Stromal cell of bone marrow (primary cell): ENCODE data around the gene LRP1B.
A peak's percentile ranks its signal among the peaks of the same experiment; 100 is the strongest.
"Not testable (repeated sequence)": the region's sequence is repeated elsewhere in the genome, so short reads cannot be mapped to it uniquely, and the experiment has no call there.

ENCODE experiments used
- DNase-seq: peaks from one replicate; pipeline ENCODE4 v3.0.0-alpha.2; 2012; ENCODE audit warnings: low read depth

Gene LRP1B

DNA sequence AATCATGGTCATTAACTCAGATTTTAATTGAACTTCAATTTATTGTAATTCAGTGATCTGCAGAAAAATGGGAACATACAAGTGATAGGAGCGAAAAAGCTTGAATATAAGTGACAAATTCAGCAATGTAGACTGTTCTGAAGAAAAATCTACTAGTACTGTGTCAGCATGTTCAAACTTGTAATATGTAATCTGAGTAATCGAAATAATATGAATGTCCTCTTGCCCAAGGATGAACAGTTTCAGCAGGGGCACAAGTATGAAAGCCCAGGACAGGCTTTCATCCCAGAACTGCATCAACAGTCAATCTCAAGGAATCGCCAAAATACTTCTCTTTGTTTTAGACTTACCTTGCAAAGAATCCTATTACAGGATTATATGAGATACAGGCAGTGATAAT lies 1110.5 kb downstream of the LRP1B start:
- no peak for DNase-seq

- no peak for DNase-seq
Observed at GRCh38 chr2:141015341-141016047, 1115.3 kb downstream of the LRP1B start.

GRCh38 chr2:141003967-141004657 lies 1126.7 kb downstream of the LRP1B start:
- DNase-seq: no peak

GRCh38 chr2:141001750-141002149 lies 1129.1 kb downstream of the LRP1B start:
- no peak for DNase-seq

GRCh38 chr2:140998577-140998976 lies 1132.2 kb downstream of the LRP1B start:
- no peak for DNase-seq

DNA sequence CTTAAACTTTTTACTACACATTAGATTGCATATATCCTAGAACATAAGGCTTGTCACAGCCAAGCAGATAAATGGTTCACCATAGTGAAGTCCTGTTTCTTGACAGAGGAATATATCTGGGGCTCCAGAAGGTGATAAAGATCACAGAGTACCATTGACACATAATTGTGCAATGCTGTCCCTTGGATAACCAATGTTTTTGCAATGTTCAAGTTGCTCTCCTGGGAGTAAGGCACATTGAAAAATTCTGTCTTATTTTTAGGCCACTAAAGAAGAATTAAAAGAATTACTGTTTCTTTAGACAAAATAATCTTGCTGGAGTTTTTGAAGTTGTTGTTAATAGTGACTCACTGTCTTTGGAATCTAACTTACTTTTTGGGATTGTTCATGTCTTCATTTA lies 1132.8 kb downstream of the LRP1B start:
- DNase-seq: no peak

- no peak for DNase-seq
Observed at GRCh38 chr2:140994856-140995255, 1136.0 kb downstream of the LRP1B start.

GRCh38 chr2:140990416-140990815 lies 1140.4 kb downstream of the LRP1B start:
- DNase-seq: peak; percentile 65

- DNase-seq: peak; percentile 47
Observed at GRCh38 chr2:140988597-140988996, 1142.2 kb downstream of the LRP1B start.

GRCh38 chr2:140986456-140986855 lies 1144.4 kb downstream of the LRP1B start:
- no peak for DNase-seq

- peak; percentile 10 for DNase-seq
Observed at GRCh38 chr2:140975237-140975636, 1155.6 kb downstream of the LRP1B start.

GRCh38 chr2:140972724-140973123 lies 1158.1 kb downstream of the LRP1B start:
- DNase-seq: no peak

DNA sequence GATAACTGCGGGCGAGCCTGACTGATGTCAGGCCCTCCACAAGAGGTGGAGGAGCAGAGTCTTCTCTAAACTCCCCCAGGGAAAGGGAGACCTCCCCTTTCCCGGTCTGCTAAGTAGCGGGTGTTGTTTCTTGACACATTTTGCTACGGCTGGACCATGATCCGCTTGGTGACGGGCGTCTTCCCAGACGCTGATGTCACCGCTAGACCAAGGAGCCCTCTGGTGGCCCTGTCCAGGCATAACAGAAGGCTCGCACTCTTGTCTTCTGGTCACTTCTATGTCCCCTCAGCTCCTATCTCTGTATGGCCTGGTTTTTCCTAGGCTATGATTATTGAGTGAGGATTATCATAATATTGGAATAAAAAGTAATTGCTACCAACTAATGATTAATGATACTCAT lies 1166.5 kb downstream of the LRP1B start:
- DNase-seq: not testable (repeated sequence)

DNA sequence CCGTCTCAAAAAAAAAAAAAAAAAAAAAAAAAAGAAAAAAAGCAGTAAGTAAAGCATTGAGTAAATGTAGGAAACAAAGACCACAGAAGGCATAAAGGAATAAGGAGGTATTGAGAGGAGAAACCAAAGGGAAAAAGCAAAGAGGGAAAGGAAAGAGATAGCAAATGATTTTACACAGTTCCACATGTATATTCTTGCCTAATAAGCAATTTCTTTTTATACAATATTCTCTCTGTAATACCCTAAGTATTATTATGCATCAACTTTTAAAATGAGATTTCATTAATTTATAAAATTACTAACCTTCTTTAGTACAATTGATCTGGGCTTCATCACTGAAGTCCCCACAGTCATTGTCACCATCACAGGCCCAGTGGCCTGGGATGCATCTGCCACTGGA lies 1180.9 kb downstream of the LRP1B start:
- no peak for DNase-seq

DNA sequence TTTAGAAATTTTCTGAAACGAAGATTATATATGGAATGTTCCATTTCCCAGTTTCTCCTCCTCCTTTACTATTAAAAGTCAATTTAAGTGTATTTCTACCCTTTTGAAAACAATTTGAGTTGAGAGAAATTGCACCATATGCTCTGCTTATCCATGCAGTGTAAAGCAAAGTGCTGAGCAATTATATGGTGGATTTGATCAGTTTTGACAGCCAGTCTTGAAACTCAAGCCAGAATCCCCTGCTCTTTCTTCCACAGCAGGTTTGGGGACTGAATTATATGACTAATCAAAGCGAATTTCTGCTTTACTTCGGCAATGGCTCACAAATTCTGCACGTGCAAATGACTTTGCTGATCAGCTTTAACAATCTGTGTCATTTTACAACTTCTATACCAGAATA lies 1183.6 kb downstream of the LRP1B start:
- DNase-seq: no peak

DNA sequence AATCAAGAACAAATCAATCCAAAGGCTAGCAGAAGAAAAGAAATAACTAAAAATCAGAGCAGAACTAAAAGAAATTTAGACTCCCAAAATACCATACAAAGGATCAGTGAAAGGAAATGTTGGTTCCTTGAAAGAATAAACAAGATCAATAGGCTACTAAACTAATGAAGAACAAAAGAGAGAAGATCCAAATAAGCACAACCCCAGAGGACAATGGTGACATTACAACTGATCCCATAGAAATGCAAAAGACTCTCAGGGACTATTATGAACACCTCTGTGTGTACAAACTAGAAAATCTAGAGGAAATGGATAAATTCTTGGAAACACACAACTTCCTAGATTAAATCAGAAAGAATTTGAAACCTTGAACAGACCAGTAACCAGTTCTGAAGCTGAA lies 1186.9 kb downstream of the LRP1B start:
- no peak for DNase-seq

DNA sequence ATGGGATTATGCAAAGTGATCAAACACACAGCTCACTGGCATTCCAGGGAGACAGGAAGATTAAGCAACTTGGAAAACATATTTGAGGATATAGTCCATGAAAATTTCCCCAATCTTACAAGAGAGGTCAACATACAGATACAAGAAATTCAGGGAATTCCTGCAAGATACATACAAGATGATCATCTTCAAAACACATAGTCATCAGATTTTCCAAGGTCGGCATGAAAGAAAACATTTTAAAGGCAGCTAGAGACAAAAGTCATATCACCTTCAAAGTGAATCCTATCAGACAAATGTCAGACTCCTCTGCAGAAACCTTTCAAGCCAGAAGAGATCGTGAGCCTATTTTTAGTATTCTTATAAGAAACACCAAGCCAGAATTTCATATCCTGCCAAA lies 1188.5 kb downstream of the LRP1B start:
- no peak for DNase-seq

DNA sequence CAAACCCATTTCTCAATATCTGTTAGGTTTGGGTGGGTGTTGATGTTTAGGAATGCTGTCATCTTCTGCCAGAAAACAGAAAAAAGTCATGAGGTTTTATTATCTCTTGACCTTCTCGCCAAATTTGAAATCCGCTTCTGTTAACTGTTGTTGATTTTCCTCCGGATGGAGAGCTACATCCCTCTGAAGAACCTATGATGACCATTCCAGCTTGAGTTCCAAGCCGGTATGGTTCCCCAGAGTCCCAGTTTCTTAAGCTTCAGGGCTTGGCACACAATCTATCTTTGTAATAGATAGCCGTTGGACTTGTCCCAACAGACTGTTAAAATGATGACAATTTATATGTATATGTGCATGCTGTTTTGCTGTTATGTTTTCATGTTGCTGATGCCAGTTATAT lies 1201.0 kb downstream of the LRP1B start:
- peak; percentile 5 for DNase-seq

- DNase-seq: no peak
Observed at GRCh38 chr2:140918426-140918825, 1212.4 kb downstream of the LRP1B start.

DNA sequence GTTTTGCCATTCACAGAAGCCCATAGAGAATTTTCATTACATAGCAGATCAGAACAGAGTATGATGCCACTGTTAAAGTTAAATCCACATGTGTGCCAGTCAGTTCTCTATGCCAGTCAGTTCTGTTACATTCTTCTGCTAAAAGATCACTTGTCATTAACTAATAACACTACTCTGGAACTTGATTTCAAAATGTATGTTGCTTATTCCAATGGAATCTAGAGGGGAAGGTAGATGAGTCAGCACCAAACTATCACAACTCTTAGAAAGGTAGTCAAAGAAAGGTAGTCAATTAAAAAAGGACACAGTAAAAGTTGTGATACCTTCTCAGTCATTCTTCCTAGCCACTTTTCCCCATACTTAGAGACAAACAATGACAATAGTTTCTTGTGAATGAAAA lies 1214.4 kb downstream of the LRP1B start:
- no peak for DNase-seq

DNA sequence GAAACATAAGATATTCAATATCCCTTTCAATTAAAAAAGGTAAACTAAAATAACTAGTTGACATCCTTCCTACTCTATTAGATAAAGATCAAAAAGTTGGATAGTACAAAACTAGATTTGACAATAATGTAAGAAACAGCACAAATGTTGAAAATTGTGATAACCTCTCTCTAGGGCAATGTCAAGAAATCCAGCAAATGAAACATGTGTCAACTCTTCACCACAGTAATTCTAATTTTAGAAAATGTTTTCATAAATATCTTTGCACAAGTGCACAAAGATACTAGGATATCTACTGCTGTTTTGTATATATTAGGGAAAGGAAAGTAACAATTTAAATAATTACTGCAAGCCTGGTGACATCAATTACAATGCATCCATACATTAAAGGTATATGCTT lies 1220.1 kb downstream of the LRP1B start:
- no peak for DNase-seq

DNA sequence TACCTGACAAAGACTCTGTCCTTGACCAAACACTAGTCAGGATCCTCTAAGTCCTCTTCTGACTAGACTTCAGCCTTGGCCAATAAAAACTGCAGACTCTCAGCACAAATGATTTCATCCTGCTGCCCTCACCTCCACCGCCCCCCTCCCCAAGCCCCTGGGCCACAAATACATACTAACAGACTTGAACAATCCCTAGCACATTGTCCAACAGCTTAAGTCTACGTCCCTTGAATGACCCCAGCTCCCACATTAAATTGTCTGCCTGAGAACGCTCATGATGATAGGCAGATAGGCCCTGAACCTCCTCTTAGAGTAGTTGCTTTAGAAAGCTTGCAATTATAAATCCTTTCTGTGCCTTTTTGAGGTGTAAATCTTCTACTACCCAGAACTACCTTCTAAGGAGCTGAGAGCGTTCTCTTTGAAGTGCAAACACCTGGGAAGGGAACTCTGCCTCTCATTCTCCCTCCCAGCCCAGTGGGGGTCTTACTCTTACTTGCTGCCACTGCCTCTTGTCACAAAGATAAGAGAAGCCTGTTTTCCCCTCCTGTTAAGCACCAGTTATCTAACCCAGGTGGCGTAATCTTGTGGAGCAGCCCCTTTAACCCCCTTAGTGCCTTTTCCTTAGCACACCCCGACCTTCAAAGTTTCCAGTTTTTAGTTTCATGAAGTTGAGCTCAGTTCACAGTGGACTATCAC lies 1225.6 kb downstream of the LRP1B start:
- no peak for DNase-seq

GRCh38 chr2:140895378-140895777 lies 1235.4 kb downstream of the LRP1B start:
- no peak for DNase-seq
